ENCODE measurements around the gene ARRDC5.
"Not testable (repeated sequence)": the region's sequence is repeated elsewhere in the genome, so short reads cannot be mapped to it uniquely, and the experiment has no call there.

The ARRDC5 gene

DNA sequence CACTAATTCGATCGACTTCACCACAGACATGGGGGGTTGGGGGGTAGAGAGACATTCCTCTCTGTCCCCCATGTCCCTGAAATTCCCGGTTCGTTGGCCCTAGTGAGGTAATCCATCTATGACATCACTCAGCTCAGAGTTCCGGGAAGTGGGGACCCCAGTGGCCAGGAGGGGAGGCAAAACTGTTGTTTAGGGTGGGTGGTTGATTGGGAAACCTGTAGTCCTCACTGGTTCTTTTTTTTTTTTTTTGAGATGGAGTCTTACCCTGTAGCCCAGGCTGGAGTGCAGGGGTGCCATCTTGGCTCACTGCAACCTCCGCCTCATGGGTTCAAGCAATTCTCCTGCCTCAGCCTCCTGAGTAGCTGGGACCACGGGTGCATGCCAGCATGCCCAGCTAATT lies at the start of gene ARRDC5:
Gene ARRDC5 (minus strand): TSS at position 101 of the 400 bp plus-strand sequence. CDS start 71 bp downstream, at position 30.
- TF ChIP-seq, protein P1, sequence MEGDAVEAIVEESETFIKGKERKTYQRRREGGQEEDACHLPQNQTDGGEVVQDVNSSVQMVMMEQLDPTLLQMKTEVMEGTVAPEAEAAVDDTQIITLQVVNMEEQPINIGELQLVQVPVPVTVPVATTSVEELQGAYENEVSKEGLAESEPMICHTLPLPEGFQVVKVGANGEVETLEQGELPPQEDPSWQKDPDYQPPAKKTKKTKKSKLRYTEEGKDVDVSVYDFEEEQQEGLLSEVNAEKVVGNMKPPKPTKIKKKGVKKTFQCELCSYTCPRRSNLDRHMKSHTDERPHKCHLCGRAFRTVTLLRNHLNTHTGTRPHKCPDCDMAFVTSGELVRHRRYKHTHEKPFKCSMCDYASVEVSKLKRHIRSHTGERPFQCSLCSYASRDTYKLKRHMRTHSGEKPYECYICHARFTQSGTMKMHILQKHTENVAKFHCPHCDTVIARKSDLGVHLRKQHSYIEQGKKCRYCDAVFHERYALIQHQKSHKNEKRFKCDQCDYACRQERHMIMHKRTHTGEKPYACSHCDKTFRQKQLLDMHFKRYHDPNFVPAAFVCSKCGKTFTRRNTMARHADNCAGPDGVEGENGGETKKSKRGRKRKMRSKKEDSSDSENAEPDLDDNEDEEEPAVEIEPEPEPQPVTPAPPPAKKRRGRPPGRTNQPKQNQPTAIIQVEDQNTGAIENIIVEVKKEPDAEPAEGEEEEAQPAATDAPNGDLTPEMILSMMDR (IDR thresholded peaks at IDR 0.05; ENCODE audit: borderline replicate concordance, insufficient read depth, low read depth, low read length): no peak

DNA sequence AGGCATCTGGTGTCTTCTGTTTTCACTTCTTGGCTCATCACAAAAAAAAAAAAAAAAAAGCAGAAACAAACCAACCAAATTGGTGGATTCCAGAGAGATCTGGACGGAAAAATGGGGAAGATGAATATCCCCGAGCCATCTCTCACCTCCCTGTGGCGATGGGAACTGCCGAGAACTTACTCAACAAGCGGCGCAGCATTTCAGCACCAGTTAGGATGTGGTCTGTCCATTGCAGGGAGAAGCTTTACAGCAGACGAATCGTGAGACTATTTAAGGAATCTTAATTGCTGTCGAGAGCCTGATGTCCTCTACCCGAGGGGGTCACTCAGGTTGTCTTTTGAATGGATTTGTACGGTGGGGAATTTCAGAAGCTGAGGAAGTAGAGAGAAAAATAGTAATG lies 49.0 kb upstream of the ARRDC5 start:
- no peak overlapping the region for H3K4me3 ChIP-seq (ENCODE audit: low read depth, low read length)
- TF ChIP-seq, protein P1 (IDR thresholded peaks at IDR 0.05; ENCODE audit: borderline replicate concordance, insufficient read depth, low read depth, low read length): no peak

More for the DNA sequence above, at the start of gene ARRDC5:
- H3K4me3 ChIP-seq (ENCODE audit: low read depth, low read length): no peak within 1 kb of the TSS

DNA sequence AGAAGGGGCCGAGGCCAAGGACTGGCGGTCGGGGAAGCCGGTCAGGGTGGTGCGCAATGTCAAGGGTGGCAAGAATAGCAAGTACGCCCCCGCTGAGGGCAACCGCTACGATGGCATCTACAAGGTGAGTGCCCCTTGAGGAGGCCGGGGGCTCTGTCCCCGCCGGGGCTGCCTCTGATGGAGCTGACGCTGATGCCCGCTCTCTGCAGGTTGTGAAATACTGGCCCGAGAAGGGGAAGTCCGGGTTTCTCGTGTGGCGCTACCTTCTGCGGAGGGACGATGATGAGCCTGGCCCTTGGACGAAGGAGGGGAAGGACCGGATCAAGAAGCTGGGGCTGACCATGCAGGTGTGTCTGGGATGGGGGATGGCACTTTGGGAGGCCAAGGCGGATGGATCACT lies 48.0 kb upstream of the ARRDC5 start:
- not testable (repeated sequence) for H3K4me3 ChIP-seq (ENCODE audit: low read depth, low read length)

DNA sequence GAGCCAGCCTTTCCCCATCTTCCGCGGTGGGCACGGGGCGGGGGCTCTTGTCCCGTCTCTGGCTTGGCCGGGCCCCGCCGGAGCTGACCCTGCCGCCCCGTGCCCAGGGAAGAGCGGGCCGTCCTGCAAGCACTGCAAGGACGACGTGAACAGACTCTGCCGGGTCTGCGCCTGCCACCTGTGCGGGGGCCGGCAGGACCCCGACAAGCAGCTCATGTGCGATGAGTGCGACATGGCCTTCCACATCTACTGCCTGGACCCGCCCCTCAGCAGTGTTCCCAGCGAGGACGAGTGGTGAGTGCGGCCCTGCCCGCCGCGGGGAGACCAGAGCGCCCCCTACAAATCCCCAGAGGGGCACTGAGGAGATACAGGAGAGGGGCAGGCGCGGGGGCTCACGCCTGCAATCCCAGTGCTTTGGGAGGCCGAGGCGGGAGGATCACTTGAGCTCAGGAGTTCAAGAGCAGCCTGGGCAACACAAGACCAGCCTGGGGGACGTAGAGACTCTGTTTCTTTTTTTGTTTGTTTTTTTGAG lies 39.0 kb upstream of the ARRDC5 start:
- not testable (repeated sequence) for H3K4me3 ChIP-seq (ENCODE audit: low read depth, low read length)

DNA sequence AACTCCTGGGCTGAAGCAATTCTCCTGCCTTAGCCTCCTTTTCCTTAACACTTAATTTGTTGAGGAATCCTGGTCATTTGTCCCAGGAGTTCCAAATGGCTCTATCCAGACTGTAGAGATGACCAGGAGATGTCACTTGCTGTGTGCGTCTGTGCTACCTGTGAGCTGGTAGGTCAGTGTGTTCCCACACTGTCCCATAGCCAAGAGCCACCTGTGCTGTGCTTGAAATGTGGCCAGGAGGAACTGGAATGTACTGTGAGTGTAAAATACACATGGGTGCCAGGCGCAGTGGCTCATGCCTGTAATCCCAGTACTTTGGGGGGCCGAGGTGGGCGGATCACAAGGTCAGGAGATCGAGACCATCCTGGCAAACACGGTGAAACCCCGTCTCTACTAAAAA lies 36.8 kb upstream of the ARRDC5 start:
- TF ChIP-seq, protein P1 (IDR thresholded peaks at IDR 0.05; ENCODE audit: borderline replicate concordance, insufficient read depth, low read depth, low read length): no peak
- H3K4me3 ChIP-seq (ENCODE audit: low read depth, low read length): no peak overlapping the region

DNA sequence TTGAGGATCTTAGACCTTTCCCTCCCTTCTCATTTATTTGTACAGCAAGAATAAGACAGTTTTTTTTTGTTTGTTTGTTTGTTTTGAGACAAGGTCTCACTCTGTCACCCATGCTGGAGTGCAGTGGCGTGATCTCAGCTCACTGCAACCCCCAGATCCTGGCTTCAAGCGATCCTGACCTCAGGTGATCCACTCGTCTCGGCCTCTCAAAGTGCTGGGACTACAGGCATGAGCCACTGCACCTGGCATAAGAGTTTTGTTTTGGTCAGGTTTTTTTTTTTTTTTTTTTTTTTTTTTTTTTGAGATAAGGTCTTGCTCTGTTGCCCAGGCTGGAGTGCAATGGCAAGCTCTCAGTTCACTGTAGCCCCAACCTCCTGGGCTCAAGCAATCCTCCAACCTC lies 35.8 kb upstream of the ARRDC5 start:
- H3K4me3 ChIP-seq (ENCODE audit: low read depth, low read length): not testable (repeated sequence)

DNA sequence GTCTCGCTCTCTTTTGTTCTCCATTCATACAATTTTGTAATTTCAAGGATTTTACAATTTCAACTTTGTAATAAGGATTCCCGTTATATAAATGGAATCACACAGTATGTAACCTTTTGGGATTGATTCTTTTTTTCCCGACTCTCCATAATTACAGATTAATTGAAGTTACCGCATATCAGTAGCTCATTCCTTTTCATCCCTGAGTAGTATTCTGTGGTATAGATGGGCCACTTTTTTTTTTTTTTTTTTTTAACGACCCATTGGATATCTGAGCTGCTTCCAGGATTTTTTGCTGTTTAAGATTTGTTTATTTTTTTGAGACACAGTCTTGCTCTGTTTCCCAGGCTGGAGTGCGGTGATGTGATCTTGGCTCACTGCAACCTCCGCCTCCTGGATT lies 34.4 kb upstream of the ARRDC5 start:
- no peak overlapping the region for H3K4me3 ChIP-seq (ENCODE audit: low read depth, low read length)
- TF ChIP-seq, protein P1 (IDR thresholded peaks at IDR 0.05; ENCODE audit: borderline replicate concordance, insufficient read depth, low read depth, low read length): no peak

DNA sequence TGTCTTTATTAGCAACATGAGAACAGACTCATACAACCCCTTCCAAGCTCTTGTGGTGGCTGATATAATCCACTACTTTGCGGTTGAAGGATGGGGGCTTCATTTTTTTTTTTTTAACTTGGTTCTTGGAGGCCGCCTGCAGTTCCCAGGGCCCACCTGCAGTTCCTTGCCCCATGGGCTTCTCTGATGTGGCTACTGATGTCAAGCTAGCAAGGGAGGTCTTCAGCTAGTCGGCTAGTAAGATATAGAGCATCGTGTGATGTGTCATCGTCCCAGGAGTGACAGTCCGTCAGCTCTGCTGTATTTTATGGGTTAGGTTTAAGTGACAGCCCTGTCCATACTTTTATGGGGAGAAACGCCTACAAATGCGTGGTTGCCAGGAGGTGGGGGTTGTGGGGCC lies 32.7 kb upstream of the ARRDC5 start:
- TF ChIP-seq, protein P1 (IDR thresholded peaks at IDR 0.05; ENCODE audit: borderline replicate concordance, insufficient read depth, low read depth, low read length): no peak

DNA sequence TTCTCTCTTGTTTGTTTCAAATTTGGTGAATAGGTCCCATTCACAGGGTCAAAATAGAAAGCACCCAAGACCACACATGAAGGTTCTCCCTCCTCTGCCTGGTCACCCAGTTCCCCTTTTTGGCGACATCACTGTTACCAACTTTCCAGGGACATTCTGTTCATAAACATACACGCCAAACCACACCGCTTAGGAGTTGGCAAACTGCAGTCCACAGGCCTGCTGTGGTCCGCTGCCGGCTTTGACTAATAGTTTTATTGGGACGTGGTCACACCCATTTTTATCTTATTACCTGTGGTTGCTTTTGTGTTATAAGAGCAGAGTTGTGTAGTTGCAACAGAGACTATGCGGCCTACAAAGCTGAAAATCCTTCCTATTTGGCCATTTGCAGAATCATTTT lies 30.8 kb upstream of the ARRDC5 start:
- no peak overlapping the region for H3K4me3 ChIP-seq (ENCODE audit: low read depth, low read length)
- TF ChIP-seq, protein P1 (IDR thresholded peaks at IDR 0.05; ENCODE audit: borderline replicate concordance, insufficient read depth, low read depth, low read length): no peak

More for the DNA sequence above, 32.7 kb upstream of the ARRDC5 start:
- no peak overlapping the region for H3K4me3 ChIP-seq (ENCODE audit: low read depth, low read length)

Data from GM12875 (cell line).